Endothelial cell of umbilical vein (primary cell): ENCODE measurements around the gene ZSCAN4. TPM values are rescaled to one million over a fixed set of nuclear protein-coding genes. Genes with fewer than 3 reads are reported as not detected.

ENCODE experiments used
- BruUV-seq: library from RNA; stranded (reverse); fragments of 400-500 nt; replicated peaks from 2 replicates; lab custom pipeline; 2021; lab: Mats Ljungman, UMichigan
- CTCF ChIA-PET: fragments of 300-600, 350-600 bp; sonication (Branson Sonifier 250); formaldehyde crosslinking; loops from one replicate; lab custom pipeline; 2021; ENCODE audit warnings: antibody characterized with exemption, inconsistent platforms; lab: Charles Lee
- POLR2A ChIA-PET: fragments of 300-600, 350-600 bp; sonication (Branson Sonifier 250); formaldehyde crosslinking; loops from one replicate; lab custom pipeline; 2021; ENCODE audit warnings: antibody characterized with exemption, inconsistent platforms; lab: Charles Lee
- DNase-seq: peaks from one replicate; pipeline ENCODE4 v3.0.0-alpha.2; 2011; ENCODE audit warnings: low read depth, low spot score
- FAIRE-seq: peaks from 2 replicates; lab custom pipeline; 2011; peaks lifted over from hg19 to GRCh38; lab: Jason Lieb, UNC
- H2AFZ ChIP-seq: 2 replicates; pipeline ENCODE4 v1.6.0; 2012; ENCODE audit warnings: low read depth, low read length, control low read depth, inconsistent platforms
- H3K27ac ChIP-seq: 2 replicates; pipeline ENCODE4 v1.5.1; 2011; ENCODE audit warnings: low read depth, mild to moderate bottlenecking, control low read depth, low read length, moderate library complexity; ENCODE audit not compliant: insufficient read depth
- H3K27me3 ChIP-seq, 2 experiments: 2 replicates each; pipeline versions ENCODE4 v1.6.0 to v1.6.1; 2011; ENCODE audit warnings: low read length in 2 of 2, mixed read lengths in 1 of 2; ENCODE audit not compliant: control insufficient read depth in 2 of 2, insufficient read depth in 2 of 2
- H3K36me3 ChIP-seq, 2 experiments: 2 replicates in 1 of 2; 3 replicates in 1 of 2; pipeline ENCODE4 v1.5.1; 2011; ENCODE audit warnings: low read length in 2 of 2, mild to moderate bottlenecking in 1 of 2, moderate library complexity in 1 of 2; ENCODE audit not compliant: control insufficient read depth in 2 of 2, insufficient read depth in 2 of 2; ENCODE audit errors: extremely low read depth in 1 of 2
- H3K4me1 ChIP-seq: 3 replicates; pipeline ENCODE4 v1.5.1; 2011; ENCODE audit warnings: mild to moderate bottlenecking, low read length; ENCODE audit not compliant: control insufficient read depth, insufficient read depth; ENCODE audit errors: extremely low read depth
- H3K4me2 ChIP-seq: 2 replicates; pipeline ENCODE4 v1.6.1; 2011; ENCODE audit warnings: low read length, control low read depth, mixed read lengths; ENCODE audit not compliant: insufficient read depth
- H3K4me3 ChIP-seq, 3 experiments: fragments of 200-600 bp in 1 of 3; sonication (generic), shearing (Covaris generic) in 1 of 3; replicated peaks in 1 of 3; 2 replicates each; pipeline ENCODE4 v1.5.1; 2011 to 2016; ENCODE audit warnings: control low read depth in 3 of 3, low read length in 3 of 3, mild to moderate bottlenecking in 2 of 3, inconsistent platforms in 1 of 3, low read depth in 1 of 3, moderate library complexity in 1 of 3; ENCODE audit not compliant: insufficient read depth in 1 of 3
- H3K79me2 ChIP-seq: 2 replicates; pipeline ENCODE4 v1.6.0; 2012; ENCODE audit warnings: low read length, inconsistent platforms; ENCODE audit not compliant: control insufficient read depth, insufficient read depth
- H3K9ac ChIP-seq: replicated peaks from 2 replicates; pipeline ENCODE3; 2011; ENCODE audit warnings: low read length, control low read depth; ENCODE audit not compliant: insufficient read depth; ENCODE audit errors: extremely low read depth
- H3K9me1 ChIP-seq: replicated peaks from 3 replicates; pipeline ENCODE4 v1.6.0; 2011; ENCODE audit warnings: mild to moderate bottlenecking, low read length; ENCODE audit not compliant: control insufficient read depth, insufficient read depth; ENCODE audit errors: extremely low read depth
- H3K9me3 ChIP-seq: replicated peaks from 2 replicates; pipeline ENCODE4 v1.5.1; 2012; ENCODE audit warnings: low read length, inconsistent platforms; ENCODE audit not compliant: control insufficient read depth, insufficient read depth
- H4K20me1 ChIP-seq: replicated peaks from 2 replicates; pipeline ENCODE3; 2011; ENCODE audit warnings: mild to moderate bottlenecking, low read length; ENCODE audit not compliant: control insufficient read depth, insufficient read depth; ENCODE audit errors: extremely low read depth
- EZH2 ChIP-seq: IDR thresholded peaks from 2 replicates; pipeline ENCODE4 v1.6.1; 2012; ENCODE audit warnings: borderline replicate concordance, low read depth, mild to moderate bottlenecking, moderate library complexity, low read length, inconsistent platforms; ENCODE audit not compliant: severe bottlenecking
- FOS ChIP-seq: IDR thresholded peaks from 2 replicates; pipeline ENCODE4 v1.6.1; 2011; ENCODE audit warnings: mild to moderate bottlenecking, low read length, moderate library complexity, borderline replicate concordance; ENCODE audit not compliant: insufficient read depth
- GATA2 ChIP-seq: IDR thresholded peaks from 2 replicates; pipeline ENCODE4 v1.7.0; 2011; ENCODE audit warnings: low read depth, mild to moderate bottlenecking, moderate library complexity, mixed read lengths, low read length; ENCODE audit not compliant: insufficient read length, insufficient read depth
- JUN ChIP-seq: IDR thresholded peaks from 2 replicates; pipeline ENCODE4 v1.6.1; 2011; ENCODE audit warnings: borderline replicate concordance, low read depth; ENCODE audit not compliant: insufficient read length, insufficient read depth
- MYC ChIP-seq: IDR thresholded peaks from one replicate; pipeline ENCODE4 v1.6.1; 2011; ENCODE audit warnings: mild to moderate bottlenecking, low read depth, low read length
- POLR2A ChIP-seq: IDR thresholded peaks from 2 replicates; pipeline ENCODE4 v1.6.1; 2012; ENCODE audit warnings: low read depth, mild to moderate bottlenecking, control low read depth, low read length
- POLR2AphosphoS5 ChIP-seq: IDR thresholded peaks from 2 replicates; pipeline ENCODE4 v1.6.1; 2012; ENCODE audit warnings: low read depth, mild to moderate bottlenecking, control low read depth, low read length, moderate library complexity; ENCODE audit not compliant: insufficient read depth
- dilution Hi-C: fragments of 300-500 bp; cut with MboI; formaldehyde crosslinking; loops from one replicate; pipeline ENCODE4 v1.15.0; 2019; ENCODE audit warnings: low sequenced_read_pairs; ENCODE audit not compliant: extremely low pct_ligation_motif_present
- intact Hi-C: fragments of 100-400 bp; cut with micrococcal nuclease; formaldehyde crosslinking; loops from one replicate; pipeline ENCODE4 v1.10.0; 2022
- polyA plus RNA-seq, 4 experiments: library from polyadenylated mRNA; depleted of rRNA in 3 of 4; stranded (reverse) in 3 of 4; unstranded in 1 of 4; fragments of >200 nt; gene quantifications; 2 replicates each; pipeline versions ENCODE4 v1.2.1 to v1.2.3, GENCODE V29; 2011 to 2012; ENCODE audit warnings: missing spikeins in 1 of 4
- total RNA-seq: library from RNA; stranded (reverse); gene quantifications from 2 replicates; pipeline ENCODE4 v1.2.3, GENCODE V29; 2021
- TF ChIP-seq, protein P1 (sequence below): IDR thresholded peaks from 2 replicates; pipeline ENCODE4 v1.6.1; 2011; ENCODE audit not compliant: insufficient read depth, insufficient read length
- TF ChIP-seq, protein P2 (sequence below), 2 donors: IDR thresholded peaks; 1 replicate in 1 of 2; 2 replicates in 1 of 2; pipeline ENCODE4 v1.5.1; 2011; ENCODE audit warnings: low read length in 2 of 2, mild to moderate bottlenecking in 2 of 2, moderate library complexity in 2 of 2, control low read depth in 1 of 2, inconsistent platforms in 1 of 2, low read depth in 1 of 2; ENCODE audit not compliant: insufficient read depth in 1 of 2; ENCODE audit errors: extremely low read depth in 1 of 2

ZSCAN4 gene
- total and polyA plus RNA-seq, 2 donors (not counting 3 experiments of a cell fraction or from before 2014, with no cell fraction given), result not detected

DNA sequence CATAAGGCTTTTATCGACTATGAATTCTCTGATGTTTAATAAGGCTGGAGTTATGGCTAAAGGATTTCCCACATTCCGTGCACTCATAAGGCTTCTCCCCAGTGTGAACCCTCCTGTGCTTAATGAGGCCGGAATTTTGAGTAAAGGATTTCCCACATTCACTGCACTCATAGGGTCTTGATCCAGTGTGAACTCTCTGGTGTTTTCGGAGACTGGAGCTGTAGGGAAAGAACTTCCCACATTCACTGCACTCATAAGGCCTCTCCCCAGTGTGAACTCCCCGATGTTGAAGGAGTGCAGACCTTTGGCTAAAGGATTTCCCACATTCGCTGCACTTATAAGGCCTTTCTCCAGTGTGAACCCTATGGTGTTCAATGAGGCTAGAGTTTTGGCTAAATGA, 32.9 kb downstream of the ZSCAN4 start:
- Histone ChIP-seq H3K4me3 (no peak overlapping the region), H3K4me2 (no peak overlapping the region), H3K4me1 (no peaks in the 10 kb centered on the region), H3K9ac (no peak overlapping the region), H3K27me3 (no peaks in the 10 kb centered on the region), H4K20me1 (no peaks in the 10 kb centered on the region), H3K36me3 (peaks cover 0 to 2% of the 10 kb centered on the region in 2 experiments), H3K27ac (no peak overlapping the region), H3K9me3 (peaks cover 8% of the 10 kb centered on the region), H3K79me2 (no peaks in the 10 kb centered on the region), H2AFZ (no peak overlapping the region), H3K9me1 (no peaks in the 10 kb centered on the region)
- POLR2A ChIA-PET, result no interaction called here
- CTCF ChIA-PET, result no interaction called here
- TF ChIP-seq, protein P1, sequence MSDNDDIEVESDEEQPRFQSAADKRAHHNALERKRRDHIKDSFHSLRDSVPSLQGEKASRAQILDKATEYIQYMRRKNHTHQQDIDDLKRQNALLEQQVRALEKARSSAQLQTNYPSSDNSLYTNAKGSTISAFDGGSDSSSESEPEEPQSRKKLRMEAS, result no peak
- TF ChIP-seq POLR2AphosphoS5, result no peak
- no peak for TF ChIP-seq FOS
- no peak for TF ChIP-seq GATA2
- TF ChIP-seq, protein P2, sequence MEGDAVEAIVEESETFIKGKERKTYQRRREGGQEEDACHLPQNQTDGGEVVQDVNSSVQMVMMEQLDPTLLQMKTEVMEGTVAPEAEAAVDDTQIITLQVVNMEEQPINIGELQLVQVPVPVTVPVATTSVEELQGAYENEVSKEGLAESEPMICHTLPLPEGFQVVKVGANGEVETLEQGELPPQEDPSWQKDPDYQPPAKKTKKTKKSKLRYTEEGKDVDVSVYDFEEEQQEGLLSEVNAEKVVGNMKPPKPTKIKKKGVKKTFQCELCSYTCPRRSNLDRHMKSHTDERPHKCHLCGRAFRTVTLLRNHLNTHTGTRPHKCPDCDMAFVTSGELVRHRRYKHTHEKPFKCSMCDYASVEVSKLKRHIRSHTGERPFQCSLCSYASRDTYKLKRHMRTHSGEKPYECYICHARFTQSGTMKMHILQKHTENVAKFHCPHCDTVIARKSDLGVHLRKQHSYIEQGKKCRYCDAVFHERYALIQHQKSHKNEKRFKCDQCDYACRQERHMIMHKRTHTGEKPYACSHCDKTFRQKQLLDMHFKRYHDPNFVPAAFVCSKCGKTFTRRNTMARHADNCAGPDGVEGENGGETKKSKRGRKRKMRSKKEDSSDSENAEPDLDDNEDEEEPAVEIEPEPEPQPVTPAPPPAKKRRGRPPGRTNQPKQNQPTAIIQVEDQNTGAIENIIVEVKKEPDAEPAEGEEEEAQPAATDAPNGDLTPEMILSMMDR (IDR thresholded peaks at IDR 0.05; ENCODE audit: extremely low read depth in 1 of 2, insufficient read depth in 1 of 2, low read depth in 1 of 2, low read length in 2 of 2), result no peak
- no peak for TF ChIP-seq EZH2
- no peak for TF ChIP-seq JUN
- TF ChIP-seq POLR2A, result no peak
- no peak for TF ChIP-seq MYC
- intact Hi-C loops, result no loop called here
- no peak for DNase-seq
- no TSS peak for BruUV-seq
- dilution Hi-C loops, result no loop called here
- no peak for FAIRE-seq
